Sigmoid colon (tissue), 7 donors: ENCODE data around the gene MYDGF. TPM values are rescaled to one million over a fixed set of nuclear protein-coding genes. Genes with fewer than 3 reads are reported as not detected.

Source experiments
- DNase-seq: peaks from one replicate; pipeline ENCODE4 v3.0.0-alpha.2; 2019
- H3K27ac ChIP-seq, 4 donors: fragments of 200-600 bp; sonication (generic); one replicate each; pipeline ENCODE4 v1.5.1; 2016 to 2019; ENCODE audit warnings: mild to moderate bottlenecking in 1 of 4
- H3K27me3 ChIP-seq, 3 donors: fragments of 200-600 bp; sonication (generic); one replicate each; pipeline ENCODE4 v1.5.1; 2019; ENCODE audit warnings: mild to moderate bottlenecking in 1 of 3
- H3K36me3 ChIP-seq, 4 donors: fragments of 200-600 bp; sonication (generic); one replicate each; pipeline ENCODE4 v1.5.1; 2016 to 2019
- H3K4me1 ChIP-seq, 4 donors: fragments of 200-600 bp; sonication (generic); one replicate each; pipeline ENCODE4 v1.5.1; 2017 to 2019
- H3K4me3 ChIP-seq, 4 donors: fragments of 200-600 bp; sonication (generic); one replicate each; pipeline ENCODE4 v1.5.1; 2017 to 2019; ENCODE audit warnings: mild to moderate bottlenecking in 2 of 4, moderate library complexity in 1 of 4
- H3K9me3 ChIP-seq, 4 donors: fragments of 200-600 bp in 3 of 4; sonication (generic) in 3 of 4; one replicate each; pipeline versions ENCODE4 v1.5.1 to v1.6.1; 2013 to 2019
- EP300 ChIP-seq, 4 donors: sonication (generic); formaldehyde crosslinking; IDR thresholded peaks; one replicate each; pipeline ENCODE4 v1.6.1; 2017; ENCODE audit warnings: antibody characterized with exemption in 4 of 4
- POLR2A ChIP-seq, 2 donors: fragments of 450-650 bp; IDR thresholded peaks; one replicate each; pipeline ENCODE4 v1.6.1; 2016; ENCODE audit warnings: antibody characterized with exemption in 2 of 2, mild to moderate bottlenecking in 2 of 2, moderate library complexity in 2 of 2
- POLR2AphosphoS5 ChIP-seq, 4 donors: sonication (generic); formaldehyde crosslinking; IDR thresholded peaks; one replicate each; pipeline ENCODE4 v1.6.1; 2017; ENCODE audit warnings: antibody characterized with exemption in 4 of 4
- WGBS, 2 donors: extraction: QIAGEN DNeasy Blood & Tissue Kit; methylation state at CpG; one replicate each; pipeline ENCODE4 v1.1.7; 2013; 5-methylcytosine and 5-hydroxymethylcytosine counted together
- intact Hi-C: fragments of 100-400 bp; cut with DNase I; formaldehyde crosslinking; loops from one replicate; pipeline ENCODE4 v1.15.1; 2023
- polyA plus RNA-seq, 3 donors: library from polyadenylated mRNA; stranded (reverse); fragments of 200-250 nt; gene quantifications; one replicate each; pipeline ENCODE4 v1.2.3, GENCODE V29; 2013
- total RNA-seq, 4 donors: library from RNA; depleted of rRNA; stranded (reverse); fragments of >200 nt; gene quantifications; one replicate each; pipeline ENCODE4 v1.1.0, GENCODE V29; 2016
- TF ChIP-seq, protein P1 (sequence below), 4 experiments: fragments of 450-650 bp in 3 of 4; fragments of 200-600 bp in 1 of 4; IDR thresholded peaks; one replicate each; pipeline ENCODE4 v1.5.1; 2016 to 2019; ENCODE audit warnings: antibody characterized with exemption in 4 of 4, mild to moderate bottlenecking in 3 of 4, moderate library complexity in 2 of 4
- donor health status: healthy with polysubstance abuse.
- donor health status: Bipolar disorder and iron deficiency.
- donor health status: healthy.

MYDGF gene
- total and polyA plus RNA-seq, 7 donors: 25.7 to 200 (median 35.2) TPM

DNA sequence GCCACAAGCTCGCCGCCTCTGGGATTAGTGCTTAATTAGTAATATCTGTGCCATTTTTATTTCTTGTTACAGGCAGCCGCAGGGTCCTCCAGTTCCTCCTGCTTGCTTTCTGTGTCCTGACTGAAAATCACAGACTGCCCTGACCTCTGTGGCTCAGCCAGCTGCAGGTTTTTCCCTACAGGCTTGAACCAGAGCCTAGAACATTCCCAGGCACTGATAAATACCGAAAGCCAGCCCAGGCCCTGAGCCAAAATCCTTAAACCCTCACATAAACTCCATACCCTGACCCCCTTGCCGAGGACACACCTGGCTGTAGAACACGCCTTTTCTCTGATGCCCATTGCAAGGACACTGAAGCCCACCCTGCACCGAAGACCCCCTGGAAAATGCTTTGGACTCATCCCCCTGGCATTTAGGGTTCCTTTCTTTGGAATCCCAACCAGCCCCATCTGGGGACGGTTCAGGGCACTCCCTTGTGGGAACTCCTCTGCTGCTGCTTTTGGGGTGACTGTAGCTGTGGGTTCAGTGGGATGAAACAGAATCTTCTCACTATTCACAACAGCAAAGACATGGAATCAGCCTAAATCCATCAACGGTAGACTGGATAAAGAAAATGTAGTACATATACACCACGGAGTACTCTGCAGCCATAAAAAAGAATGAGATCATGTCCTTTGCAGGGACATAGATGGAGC is 38.0 kb upstream of the MYDGF start:
- Histone ChIP-seq H3K9me3 (no peaks in the 10 kb centered on the region), H3K36me3 (peaks cover 0 to 69% (median 33%) of the 10 kb centered on the region in 4 donors), H3K27ac (peak overlapping the region; percentile 63 to 83 (median 78)), H3K4me3 (no peak overlapping the region), H3K27me3 (no peaks in the 10 kb centered on the region), H3K4me1 (peaks cover 0 to 42% (median 32%) of the 10 kb centered on the region in 4 donors)
- TF ChIP-seq POLR2A (IDR thresholded peaks at IDR 0.05) (no peak), POLR2AphosphoS5 (IDR thresholded peaks at IDR 0.05) (peak in 3 of 4 donors; percentile 49 to 57 (median 55)), EP300 (IDR thresholded peaks at IDR 0.05) (peak in 1 of 4 donors; percentile 68)
- TF ChIP-seq, protein P1, sequence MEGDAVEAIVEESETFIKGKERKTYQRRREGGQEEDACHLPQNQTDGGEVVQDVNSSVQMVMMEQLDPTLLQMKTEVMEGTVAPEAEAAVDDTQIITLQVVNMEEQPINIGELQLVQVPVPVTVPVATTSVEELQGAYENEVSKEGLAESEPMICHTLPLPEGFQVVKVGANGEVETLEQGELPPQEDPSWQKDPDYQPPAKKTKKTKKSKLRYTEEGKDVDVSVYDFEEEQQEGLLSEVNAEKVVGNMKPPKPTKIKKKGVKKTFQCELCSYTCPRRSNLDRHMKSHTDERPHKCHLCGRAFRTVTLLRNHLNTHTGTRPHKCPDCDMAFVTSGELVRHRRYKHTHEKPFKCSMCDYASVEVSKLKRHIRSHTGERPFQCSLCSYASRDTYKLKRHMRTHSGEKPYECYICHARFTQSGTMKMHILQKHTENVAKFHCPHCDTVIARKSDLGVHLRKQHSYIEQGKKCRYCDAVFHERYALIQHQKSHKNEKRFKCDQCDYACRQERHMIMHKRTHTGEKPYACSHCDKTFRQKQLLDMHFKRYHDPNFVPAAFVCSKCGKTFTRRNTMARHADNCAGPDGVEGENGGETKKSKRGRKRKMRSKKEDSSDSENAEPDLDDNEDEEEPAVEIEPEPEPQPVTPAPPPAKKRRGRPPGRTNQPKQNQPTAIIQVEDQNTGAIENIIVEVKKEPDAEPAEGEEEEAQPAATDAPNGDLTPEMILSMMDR (IDR thresholded peaks at IDR 0.05): no peak
- intact Hi-C loops: no loop called here
- WGBS, 2 donors: 87 to 88% methylated on average over 10 of the region's 10 CpGs
- DNase-seq: peak; percentile 81

DNA sequence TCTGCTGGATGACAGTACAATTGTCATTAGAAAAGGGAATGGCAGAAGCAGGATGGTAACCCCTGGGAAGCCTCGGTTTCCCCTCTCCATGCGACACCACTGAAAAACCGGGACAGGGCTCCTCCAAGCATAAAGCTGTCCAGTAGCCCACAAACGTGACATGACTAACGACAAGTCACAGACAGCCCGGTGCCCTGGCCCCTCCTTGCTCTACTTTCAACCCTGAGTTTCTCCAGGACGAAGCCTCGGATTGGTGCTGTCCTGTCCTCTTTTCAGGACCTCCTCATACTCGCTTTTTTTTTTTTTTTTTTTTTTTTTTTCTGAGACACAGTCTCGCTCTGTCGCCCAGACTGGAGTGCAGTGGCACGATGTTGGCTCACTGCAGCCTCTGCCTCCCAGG is 37.2 kb upstream of the MYDGF start:
- Histone ChIP-seq H3K9me3 (no peaks in the 10 kb centered on the region), H3K4me1 (peaks cover 0 to 37% (median 32%) of the 10 kb centered on the region in 4 donors), H3K27ac (peak overlapping the region; percentile 63 to 83 (median 78)), H3K4me3 (no peak overlapping the region), H3K27me3 (no peaks in the 10 kb centered on the region), H3K36me3 (peaks cover 0 to 69% (median 33%) of the 10 kb centered on the region in 4 donors)
- WGBS, 2 donors: 90% methylated on average over 12 of the region's 12 CpGs
- intact Hi-C loops: no loop called here
- TF ChIP-seq, protein P1 (IDR thresholded peaks at IDR 0.05): no peak
- TF ChIP-seq EP300 (IDR thresholded peaks at IDR 0.05) (no peak), POLR2A (IDR thresholded peaks at IDR 0.05) (no peak), POLR2AphosphoS5 (IDR thresholded peaks at IDR 0.05) (peak in 1 of 4 donors; percentile 35)
- no peak for DNase-seq

DNA sequence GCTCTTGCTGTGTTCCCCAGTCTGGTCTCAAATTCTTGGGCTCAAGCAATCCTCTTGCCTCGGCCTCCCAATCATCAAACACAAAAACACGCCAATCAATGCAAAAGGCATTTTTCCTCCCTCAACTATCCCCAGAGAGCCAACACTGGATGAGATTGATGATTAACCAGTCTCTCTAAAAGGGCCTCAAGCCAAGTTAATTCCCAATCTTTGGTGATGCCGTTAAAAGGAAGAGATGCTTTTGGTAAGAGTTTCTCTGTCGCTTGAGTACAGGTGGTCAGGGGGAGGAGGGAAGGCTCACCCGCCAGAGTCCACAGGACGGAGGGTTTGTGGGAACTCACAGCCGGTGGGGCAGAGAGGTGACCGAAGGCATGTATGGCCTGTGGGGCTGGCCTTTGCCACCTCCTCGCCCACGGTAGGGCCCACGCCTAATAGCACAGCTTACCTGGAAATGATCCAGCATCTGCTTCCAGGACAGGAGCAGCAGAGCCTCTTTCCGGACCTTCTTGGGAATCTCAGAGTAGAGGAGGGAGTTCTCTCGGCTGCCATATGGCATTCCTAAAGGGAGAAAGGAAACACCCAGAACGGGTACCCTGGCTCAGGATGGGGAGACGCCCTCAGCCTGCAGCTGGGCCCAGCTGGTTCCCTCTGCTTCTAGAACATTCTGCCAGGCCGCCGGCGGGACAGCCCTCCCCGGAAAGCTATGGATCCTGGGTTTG is 35.4 kb upstream of the MYDGF start:
- H3K4me3 ChIP-seq: no peak overlapping the region
- intact Hi-C loops: no loop called here
- peaks cover 0 to 37% (median 32%) of the 10 kb centered on the region in 4 donors for H3K4me1 ChIP-seq
- H3K27ac ChIP-seq: peak overlapping the region; percentile 4 to 83 (median 56)
- H3K36me3 ChIP-seq: peaks cover 5 to 69% (median 39%) of the 10 kb centered on the region in 4 donors
- WGBS, 2 donors: 39 to 72% methylated on average over 19 of the region's 19 CpGs
- TF ChIP-seq POLR2AphosphoS5 (IDR thresholded peaks at IDR 0.05): no peak
- TF ChIP-seq POLR2A (IDR thresholded peaks at IDR 0.05): no peak
- TF ChIP-seq, protein P1 (IDR thresholded peaks at IDR 0.05): no peak
- no peak for TF ChIP-seq EP300 (IDR thresholded peaks at IDR 0.05)
- no peaks in the 10 kb centered on the region for H3K27me3 ChIP-seq
- H3K9me3 ChIP-seq: no peaks in the 10 kb centered on the region
- no peak for DNase-seq

DNA sequence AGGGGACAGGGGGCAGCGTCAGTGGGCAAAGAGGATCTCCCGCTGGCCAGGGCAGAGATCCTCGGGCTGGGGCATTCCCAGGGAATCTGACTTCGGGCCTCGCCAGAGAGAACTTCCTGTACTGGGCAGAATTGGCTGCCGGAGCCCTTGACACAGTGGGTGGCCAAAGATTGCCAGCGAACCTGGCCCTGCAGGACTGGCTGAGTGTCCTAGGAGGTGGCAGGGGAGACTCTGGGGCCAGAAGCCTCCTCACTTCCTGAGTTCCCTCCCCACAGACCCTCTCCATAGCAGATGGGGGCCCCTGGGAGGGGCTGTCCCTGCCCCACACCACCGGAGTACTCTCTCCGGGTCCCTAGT is 34.2 kb upstream of the MYDGF start:
- Histone ChIP-seq H3K4me1 (peaks cover 0 to 37% (median 32%) of the 10 kb centered on the region in 4 donors), H3K27me3 (no peaks in the 10 kb centered on the region), H3K9me3 (no peaks in the 10 kb centered on the region), H3K4me3 (no peak overlapping the region), H3K27ac (no peak overlapping the region), H3K36me3 (peaks cover 18 to 69% (median 47%) of the 10 kb centered on the region in 4 donors)
- 93 to 94% methylated on average over 9 of the region's 9 CpGs for WGBS, 2 donors
- TF ChIP-seq POLR2AphosphoS5 (IDR thresholded peaks at IDR 0.05): no peak
- TF ChIP-seq EP300 (IDR thresholded peaks at IDR 0.05): no peak
- no peak for TF ChIP-seq POLR2A (IDR thresholded peaks at IDR 0.05)
- TF ChIP-seq, protein P1 (IDR thresholded peaks at IDR 0.05): no peak
- intact Hi-C loops: no loop called here
- no peak for DNase-seq
